Thyroid gland (tissue), 4 donors: Measurements from ENCODE around the gene LYZL1. TPM values are rescaled to one million over a fixed set of nuclear protein-coding genes. Genes with fewer than 3 reads are reported as not detected.
"Not testable (repeated sequence)": the region's sequence is repeated elsewhere in the genome, so short reads cannot be mapped to it uniquely, and the experiment has no call there.

Source experiments
- DNase-seq, 2 donors: peaks; one replicate each; pipeline ENCODE4 v3.0.0-alpha.2; 2019
- H3K27ac ChIP-seq, 3 donors: fragments of 200-600 bp; sonication (generic); 1 replicate in 2 of 3; 2 replicates in 1 of 3; pipeline ENCODE4 v1.5.1; 2016 to 2019; ENCODE audit warnings: mild to moderate bottlenecking in 1 of 3, moderate library complexity in 1 of 3
- H3K27me3 ChIP-seq: fragments of 200-600 bp; sonication (generic); one replicate; pipeline ENCODE4 v1.5.1; 2019
- H3K36me3 ChIP-seq, 2 donors: fragments of 200-600 bp; sonication (generic); one replicate each; pipeline ENCODE4 v1.5.1; 2016 to 2019
- H3K4me1 ChIP-seq, 2 donors: fragments of 200-600 bp; sonication (generic); one replicate each; pipeline ENCODE4 v1.5.1; 2017 to 2019
- H3K4me3 ChIP-seq, 3 donors: fragments of 200-600 bp; sonication (generic); replicated peaks in 1 of 3; 1 replicate in 2 of 3; 2 replicates in 1 of 3; pipeline ENCODE4 v1.5.1; 2016; ENCODE audit warnings: mild to moderate bottlenecking in 1 of 3
- H3K9me3 ChIP-seq: fragments of 200-600 bp; sonication (generic); one replicate; pipeline ENCODE4 v1.5.1; 2017
- POLR2A ChIP-seq, 2 donors: fragments of 450-650 bp; IDR thresholded peaks; one replicate each; pipeline ENCODE4 v1.6.1; 2017; ENCODE audit warnings: antibody characterized with exemption in 2 of 2, mild to moderate bottlenecking in 2 of 2, moderate library complexity in 1 of 2
- WGBS, 2 donors: methylation state at CpG; one replicate each; pipeline ENCODE4 v1.1.5; 2017; 5-methylcytosine and 5-hydroxymethylcytosine counted together
- intact Hi-C: fragments of 100-400 bp; cut with DNase I; formaldehyde crosslinking; loops from one replicate; pipeline ENCODE4 v1.15.1; 2023
- total RNA-seq, 4 donors: library from RNA; depleted of rRNA; stranded (reverse); fragments of >200 nt; gene quantifications; one replicate each; pipeline ENCODE4 v1.2.3, GENCODE V29; 2016
- TF ChIP-seq, protein P1 (sequence below), 6 experiments: fragments of 200-600 bp in 3 of 6; fragments of 450-650 bp in 3 of 6; sonication (generic) in 3 of 6; IDR thresholded peaks; one replicate each; pipeline ENCODE4 v1.5.1; 2016 to 2019; ENCODE audit warnings: antibody characterized with exemption in 6 of 6, mild to moderate bottlenecking in 2 of 6, inconsistent platforms in 1 of 6, moderate library complexity in 1 of 6

Gene LYZL1
- total RNA-seq, 4 donors from 2014 or later = 0.81 TPM; not detected in 3

DNA sequence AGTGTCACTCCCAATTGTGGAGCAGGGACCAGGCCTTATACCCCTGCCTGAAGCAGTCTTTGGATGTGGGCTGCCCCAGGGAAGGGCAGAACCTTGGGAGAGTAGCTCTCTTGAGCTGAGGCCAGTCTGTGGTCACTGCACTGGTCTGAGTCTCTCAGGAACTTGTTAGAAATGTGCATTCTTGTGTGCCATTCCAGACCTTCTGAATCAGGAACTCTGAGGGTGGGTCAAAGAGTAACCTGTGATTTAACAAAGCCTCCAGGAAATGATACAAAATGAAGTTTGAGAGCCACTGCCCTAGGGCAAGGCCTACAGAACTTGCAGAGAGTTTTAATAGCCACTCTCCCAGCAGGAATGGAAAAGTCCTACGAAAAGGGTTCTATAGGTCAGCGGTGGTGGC, 68.1 kb downstream of the LYZL1 start:
- no peaks in the 10 kb centered on the region for H3K9me3 ChIP-seq
- no peaks in the 10 kb centered on the region for H3K27me3 ChIP-seq
- no peaks in the 10 kb centered on the region for H3K4me1 ChIP-seq
- DNase-seq = no peak
- no peak overlapping the region for H3K4me3 ChIP-seq
- no peak overlapping the region for H3K27ac ChIP-seq
- intact Hi-C loops = no loop called here
- TF ChIP-seq, protein P1, sequence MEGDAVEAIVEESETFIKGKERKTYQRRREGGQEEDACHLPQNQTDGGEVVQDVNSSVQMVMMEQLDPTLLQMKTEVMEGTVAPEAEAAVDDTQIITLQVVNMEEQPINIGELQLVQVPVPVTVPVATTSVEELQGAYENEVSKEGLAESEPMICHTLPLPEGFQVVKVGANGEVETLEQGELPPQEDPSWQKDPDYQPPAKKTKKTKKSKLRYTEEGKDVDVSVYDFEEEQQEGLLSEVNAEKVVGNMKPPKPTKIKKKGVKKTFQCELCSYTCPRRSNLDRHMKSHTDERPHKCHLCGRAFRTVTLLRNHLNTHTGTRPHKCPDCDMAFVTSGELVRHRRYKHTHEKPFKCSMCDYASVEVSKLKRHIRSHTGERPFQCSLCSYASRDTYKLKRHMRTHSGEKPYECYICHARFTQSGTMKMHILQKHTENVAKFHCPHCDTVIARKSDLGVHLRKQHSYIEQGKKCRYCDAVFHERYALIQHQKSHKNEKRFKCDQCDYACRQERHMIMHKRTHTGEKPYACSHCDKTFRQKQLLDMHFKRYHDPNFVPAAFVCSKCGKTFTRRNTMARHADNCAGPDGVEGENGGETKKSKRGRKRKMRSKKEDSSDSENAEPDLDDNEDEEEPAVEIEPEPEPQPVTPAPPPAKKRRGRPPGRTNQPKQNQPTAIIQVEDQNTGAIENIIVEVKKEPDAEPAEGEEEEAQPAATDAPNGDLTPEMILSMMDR (IDR thresholded peaks at IDR 0.05) = no peak
- TF ChIP-seq POLR2A (IDR thresholded peaks at IDR 0.05) = no peak
- no peaks in the 10 kb centered on the region for H3K36me3 ChIP-seq
- WGBS, 2 donors = 92 to 98% methylated on average over 2 of the region's 2 CpGs

- intact Hi-C loops = no loop called here
- Histone ChIP-seq H3K9me3 (no peaks in the 10 kb centered on the region), H3K27me3 (no peaks in the 10 kb centered on the region), H3K27ac (no peak overlapping the region), H3K36me3 (no peaks in the 10 kb centered on the region), H3K4me3 (no peak overlapping the region), H3K4me1 (no peaks in the 10 kb centered on the region)
- DNase-seq = no peak
- no peak for TF ChIP-seq POLR2A (IDR thresholded peaks at IDR 0.05)
- TF ChIP-seq, protein P1 (IDR thresholded peaks at IDR 0.05) = no peak
- 67 to 72% methylated on average over 12 of the region's 12 CpGs for WGBS, 2 donors
These were observed 69.2 kb downstream of the LYZL1 start for GRCh38 chr10:29358010-29358616.

- H3K36me3 ChIP-seq, H3K4me3 ChIP-seq, H3K27ac ChIP-seq, H3K27me3 ChIP-seq, DNase-seq, H3K9me3 ChIP-seq, H3K4me1 ChIP-seq, intact Hi-C loops: not testable (repeated sequence)
- WGBS, 2 donors = 95 to 96% methylated on average over 18 of the region's 18 CpGs
These were observed 71.5 kb downstream of the LYZL1 start for GRCh38 chr10:29360215-29360853.
